ENCODE measurements around the gene ANKRD6. TPM values are rescaled to one million over a fixed set of nuclear protein-coding genes. Genes with fewer than 3 reads are reported as not detected.

ANKRD6 gene
- total and polyA plus RNA-seq, 9 donors: 5.9 to 12.2 (median 7.7) TPM

DNA sequence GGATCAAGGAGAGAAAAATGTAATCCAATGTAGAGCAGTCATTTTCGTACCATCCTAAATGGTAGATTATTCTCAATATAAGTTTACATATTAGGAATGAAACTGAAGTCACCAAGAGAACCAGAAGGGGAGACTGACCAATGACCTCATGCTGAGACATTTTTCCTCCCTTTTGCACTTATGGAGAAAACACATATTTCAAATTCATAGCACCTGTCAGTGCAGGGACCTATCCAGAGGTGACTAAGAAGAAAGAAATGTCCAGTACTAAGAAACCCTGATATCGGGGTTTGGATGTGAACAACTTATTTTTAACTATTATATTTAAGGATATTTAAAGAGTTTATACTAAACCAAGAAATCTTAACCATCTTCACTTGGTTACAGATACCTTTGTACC, 222.2 kb downstream of the ANKRD6 start:
- DNase-seq: no peak
- Histone ChIP-seq H3K4me3 (ENCODE audit: low read length) (no peak overlapping the region), H3K27me3 (ENCODE audit: control insufficient read depth, insufficient read depth, low read length) (no peaks in the 10 kb centered on the region), H3K36me3 (ENCODE audit: control insufficient read depth, insufficient read depth, low read length) (peaks cover 61% of the 10 kb centered on the region), H3K9me3 (replicated peaks; ENCODE audit: control insufficient read depth, low read depth, low read length) (no peaks in the 10 kb centered on the region), H3K27ac (ENCODE audit: low read length) (no peak overlapping the region), H3K4me1 (ENCODE audit: control insufficient read depth, insufficient read depth, low read length) (no peaks in the 10 kb centered on the region)
- no CpG with 5 or more reads among the region's 2 CpGs for WGBS (ENCODE audit: insufficient coverage)

DNA sequence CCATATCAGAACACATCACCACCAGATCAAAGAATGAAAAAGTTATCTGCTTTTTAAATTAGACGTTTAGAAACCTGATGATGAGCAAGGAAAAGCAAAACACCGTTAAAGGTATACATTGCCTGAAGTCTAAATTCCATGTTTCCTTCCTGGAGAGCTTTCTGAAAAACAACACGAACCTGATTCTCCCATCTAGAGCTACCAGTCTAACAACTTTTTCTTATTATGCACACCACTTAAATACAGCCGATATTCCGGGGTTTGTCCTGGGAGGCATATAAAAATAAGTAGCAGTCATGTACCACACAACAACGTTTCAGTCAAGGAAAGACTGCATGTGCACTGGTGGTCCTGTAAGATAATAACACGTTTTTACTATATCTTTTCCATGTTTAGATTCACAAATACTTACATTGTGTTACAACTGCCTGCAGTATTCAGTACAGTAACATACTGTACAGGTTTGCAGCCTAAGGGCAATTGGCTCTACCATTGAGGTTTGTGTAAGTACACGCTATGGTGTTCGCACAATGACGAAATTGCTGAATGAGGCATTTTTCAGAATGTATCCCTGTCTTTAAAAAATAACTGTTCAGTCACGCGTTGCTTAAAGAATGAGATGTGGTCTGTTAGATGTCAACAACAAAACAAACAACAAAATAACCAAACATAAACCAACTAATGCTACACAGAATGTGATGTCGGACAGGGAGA, 224.7 kb downstream of the ANKRD6 start:
- no peaks in the 10 kb centered on the region for H3K9me3 ChIP-seq (replicated peaks; ENCODE audit: control insufficient read depth, low read depth, low read length)
- H3K4me3 ChIP-seq (ENCODE audit: low read length): no peak overlapping the region
- no peaks in the 10 kb centered on the region for H3K4me1 ChIP-seq (ENCODE audit: control insufficient read depth, insufficient read depth, low read length)
- H3K27ac ChIP-seq (ENCODE audit: low read length): no peak overlapping the region
- WGBS (ENCODE audit: insufficient coverage): 95% methylated on average over 2 of the region's 13 CpGs
- DNase-seq: no peak
- no peaks in the 10 kb centered on the region for H3K27me3 ChIP-seq (ENCODE audit: control insufficient read depth, insufficient read depth, low read length)
- H3K36me3 ChIP-seq (ENCODE audit: control insufficient read depth, insufficient read depth, low read length): peaks cover 62% of the 10 kb centered on the region

- no peaks in the 10 kb centered on the region for H3K9me3 ChIP-seq (replicated peaks; ENCODE audit: control insufficient read depth, low read depth, low read length)
- no peaks in the 10 kb centered on the region for H3K4me1 ChIP-seq (ENCODE audit: control insufficient read depth, insufficient read depth, low read length)
- WGBS (ENCODE audit: insufficient coverage): 100% methylated on average over 1 of the region's 4 CpGs
- H3K4me3 ChIP-seq (ENCODE audit: low read length): no peak overlapping the region
- H3K27ac ChIP-seq (ENCODE audit: low read length): no peak overlapping the region
- no peaks in the 10 kb centered on the region for H3K27me3 ChIP-seq (ENCODE audit: control insufficient read depth, insufficient read depth, low read length)
- no peak for DNase-seq
- H3K36me3 ChIP-seq (ENCODE audit: control insufficient read depth, insufficient read depth, low read length): peaks cover 58% of the 10 kb centered on the region
Observed at GRCh38 chr6:89660981-89661380, 228.0 kb downstream of the ANKRD6 start.

DNA sequence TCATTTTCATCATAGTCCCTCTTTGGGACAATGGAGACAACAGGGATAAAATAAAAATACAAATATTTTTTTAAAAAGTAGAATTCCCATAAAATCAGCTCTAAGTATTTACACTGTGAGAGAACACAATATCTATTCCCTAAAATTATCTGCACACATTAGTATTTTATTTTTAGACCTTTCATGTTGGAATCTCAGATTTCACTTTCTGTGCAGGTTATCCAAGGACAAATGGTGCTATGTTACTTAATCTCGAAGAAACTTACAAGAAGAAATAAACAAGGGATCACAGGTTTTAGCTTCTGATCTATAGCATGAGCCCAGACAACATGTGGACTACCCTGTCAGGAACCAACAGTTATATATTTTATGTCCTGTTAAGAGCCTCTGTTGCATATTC, 228.6 kb downstream of the ANKRD6 start:
- Histone ChIP-seq H3K27me3 (ENCODE audit: control insufficient read depth, insufficient read depth, low read length) (no peaks in the 10 kb centered on the region), H3K36me3 (ENCODE audit: control insufficient read depth, insufficient read depth, low read length) (peaks cover 55% of the 10 kb centered on the region), H3K4me3 (ENCODE audit: low read length) (no peak overlapping the region), H3K4me1 (ENCODE audit: control insufficient read depth, insufficient read depth, low read length) (no peaks in the 10 kb centered on the region), H3K27ac (ENCODE audit: low read length) (no peak overlapping the region), H3K9me3 (replicated peaks; ENCODE audit: control insufficient read depth, low read depth, low read length) (no peaks in the 10 kb centered on the region)
- no CpG with 5 or more reads among the region's 1 CpG for WGBS (ENCODE audit: insufficient coverage)
- no peak for DNase-seq

- DNase-seq: no peak
- peaks cover 48% of the 10 kb centered on the region for H3K36me3 ChIP-seq (ENCODE audit: control insufficient read depth, insufficient read depth, low read length)
- H3K27ac ChIP-seq (ENCODE audit: low read length): no peak overlapping the region
- WGBS (ENCODE audit: insufficient coverage): no CpG with 5 or more reads among the region's 4 CpGs
- H3K27me3 ChIP-seq (ENCODE audit: control insufficient read depth, insufficient read depth, low read length): no peaks in the 10 kb centered on the region
- no peaks in the 10 kb centered on the region for H3K4me1 ChIP-seq (ENCODE audit: control insufficient read depth, insufficient read depth, low read length)
- H3K9me3 ChIP-seq (replicated peaks; ENCODE audit: control insufficient read depth, low read depth, low read length): no peaks in the 10 kb centered on the region
- no peak overlapping the region for H3K4me3 ChIP-seq (ENCODE audit: low read length)
Observed at GRCh38 chr6:89662659-89663223, 229.8 kb downstream of the ANKRD6 start.

DNA sequence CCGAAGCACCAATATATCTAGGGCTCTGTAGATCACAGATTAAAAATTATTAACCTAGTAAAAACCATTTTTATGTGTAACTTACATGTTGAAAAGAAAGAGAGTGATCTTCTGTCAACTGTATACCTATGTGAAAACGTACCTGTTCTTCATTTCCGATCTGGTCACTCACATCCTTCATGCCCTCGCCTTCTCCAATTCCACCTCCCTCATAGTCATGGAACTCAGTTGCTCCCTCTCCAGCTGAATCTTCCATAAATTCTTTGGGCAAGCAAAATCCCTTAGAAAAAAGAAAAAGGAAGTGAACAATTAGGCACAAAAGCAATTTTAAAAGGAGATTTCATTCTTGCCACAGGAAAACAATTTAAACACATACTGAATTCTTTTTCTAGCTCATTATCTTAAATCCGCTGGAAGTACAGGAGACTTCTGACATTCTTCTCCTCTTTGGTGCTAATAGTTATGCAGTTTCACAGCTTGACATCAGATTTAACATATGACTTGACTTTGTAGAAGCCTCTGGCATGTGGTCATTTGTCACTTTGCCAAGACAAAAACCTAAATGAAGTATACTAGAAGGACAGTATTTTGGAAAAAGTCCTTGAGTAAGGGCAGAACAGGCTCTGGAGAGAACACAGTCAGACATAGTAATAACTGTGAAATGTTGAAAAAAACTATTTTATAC, 235.1 kb downstream of the ANKRD6 start:
- no peaks in the 10 kb centered on the region for H3K4me1 ChIP-seq (ENCODE audit: control insufficient read depth, insufficient read depth, low read length)
- H3K36me3 ChIP-seq (ENCODE audit: control insufficient read depth, insufficient read depth, low read length): peaks cover 46% of the 10 kb centered on the region
- H3K4me3 ChIP-seq (ENCODE audit: low read length): no peak overlapping the region
- no CpG with 5 or more reads among the region's 5 CpGs for WGBS (ENCODE audit: insufficient coverage)
- H3K27ac ChIP-seq (ENCODE audit: low read length): no peak overlapping the region
- no peak for DNase-seq
- H3K9me3 ChIP-seq (replicated peaks; ENCODE audit: control insufficient read depth, low read depth, low read length): no peaks in the 10 kb centered on the region
- no peaks in the 10 kb centered on the region for H3K27me3 ChIP-seq (ENCODE audit: control insufficient read depth, insufficient read depth, low read length)

DNA sequence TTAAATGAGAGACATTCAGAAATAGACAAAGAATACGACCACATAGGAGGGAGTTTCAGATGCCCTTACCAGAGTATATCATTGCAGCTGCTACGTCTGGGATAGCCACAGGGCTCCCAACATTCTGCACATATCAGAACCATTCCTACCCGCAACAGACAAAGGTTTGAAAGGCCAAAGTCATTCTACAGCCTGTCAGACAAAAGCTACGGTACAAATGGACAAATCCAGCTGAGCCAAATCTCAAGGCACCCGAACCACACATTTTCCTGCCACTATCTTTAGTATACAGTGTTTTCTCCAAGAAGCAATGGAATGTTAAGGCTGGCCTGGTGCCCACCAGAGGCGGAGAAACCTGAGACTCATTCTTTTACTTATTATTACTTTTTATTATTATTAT, 236.1 kb downstream of the ANKRD6 start:
- Histone ChIP-seq H3K9me3 (replicated peaks; ENCODE audit: control insufficient read depth, low read depth, low read length) (no peaks in the 10 kb centered on the region), H3K36me3 (ENCODE audit: control insufficient read depth, insufficient read depth, low read length) (peaks cover 49% of the 10 kb centered on the region), H3K27me3 (ENCODE audit: control insufficient read depth, insufficient read depth, low read length) (no peaks in the 10 kb centered on the region), H3K27ac (ENCODE audit: low read length) (no peak overlapping the region), H3K4me1 (ENCODE audit: control insufficient read depth, insufficient read depth, low read length) (no peaks in the 10 kb centered on the region), H3K4me3 (ENCODE audit: low read length) (no peak overlapping the region)
- no peak for DNase-seq
- WGBS (ENCODE audit: insufficient coverage): 54% methylated on average over 3 of the region's 6 CpGs

GRCh38 chr6:89670935-89671565, 238.1 kb downstream of the ANKRD6 start:
- H3K27ac ChIP-seq (ENCODE audit: low read length): no peak overlapping the region
- H3K9me3 ChIP-seq (replicated peaks; ENCODE audit: control insufficient read depth, low read depth, low read length): no peaks in the 10 kb centered on the region
- no peak for DNase-seq
- WGBS (ENCODE audit: insufficient coverage): 93% methylated on average over 4 of the region's 7 CpGs
- H3K36me3 ChIP-seq (ENCODE audit: control insufficient read depth, insufficient read depth, low read length): peaks cover 59% of the 10 kb centered on the region
- no peak overlapping the region for H3K4me3 ChIP-seq (ENCODE audit: low read length)
- H3K4me1 ChIP-seq (ENCODE audit: control insufficient read depth, insufficient read depth, low read length): no peaks in the 10 kb centered on the region
- no peaks in the 10 kb centered on the region for H3K27me3 ChIP-seq (ENCODE audit: control insufficient read depth, insufficient read depth, low read length)

GRCh38 chr6:89675949-89676748, 243.2 kb downstream of the ANKRD6 start:
- no peaks in the 10 kb centered on the region for H3K4me1 ChIP-seq (ENCODE audit: control insufficient read depth, insufficient read depth, low read length)
- H3K4me3 ChIP-seq (ENCODE audit: low read length): no peak overlapping the region
- no peaks in the 10 kb centered on the region for H3K9me3 ChIP-seq (replicated peaks; ENCODE audit: control insufficient read depth, low read depth, low read length)
- no peak overlapping the region for H3K27ac ChIP-seq (ENCODE audit: low read length)
- H3K27me3 ChIP-seq (ENCODE audit: control insufficient read depth, insufficient read depth, low read length): no peaks in the 10 kb centered on the region
- no CpG with 5 or more reads among the region's 7 CpGs for WGBS (ENCODE audit: insufficient coverage)
- H3K36me3 ChIP-seq (ENCODE audit: control insufficient read depth, insufficient read depth, low read length): peaks cover 82% of the 10 kb centered on the region
- peak; percentile 23 for DNase-seq

Data from muscle of leg (tissue), 11 donors.